Measurements from ENCODE around the gene VGLL3. TPM values are rescaled to one million over a fixed set of nuclear protein-coding genes. Genes with fewer than 3 reads are reported as not detected.
"Not testable (repeated sequence)": the region's sequence is repeated elsewhere in the genome, so short reads cannot be mapped to it uniquely, and the experiment has no call there.

The VGLL3 gene
- total RNA-seq, 1 experiment from 2014 or later, result not detected

GRCh38 chr3:86990012-86990733 lies 776 bp downstream of the VGLL3 start:
- in situ Hi-C loops (cut with HindIII; ENCODE audit: low sequenced_read_pairs), result no loop called here
- no peak for DNase-seq (ENCODE audit: low spot score)

DNA sequence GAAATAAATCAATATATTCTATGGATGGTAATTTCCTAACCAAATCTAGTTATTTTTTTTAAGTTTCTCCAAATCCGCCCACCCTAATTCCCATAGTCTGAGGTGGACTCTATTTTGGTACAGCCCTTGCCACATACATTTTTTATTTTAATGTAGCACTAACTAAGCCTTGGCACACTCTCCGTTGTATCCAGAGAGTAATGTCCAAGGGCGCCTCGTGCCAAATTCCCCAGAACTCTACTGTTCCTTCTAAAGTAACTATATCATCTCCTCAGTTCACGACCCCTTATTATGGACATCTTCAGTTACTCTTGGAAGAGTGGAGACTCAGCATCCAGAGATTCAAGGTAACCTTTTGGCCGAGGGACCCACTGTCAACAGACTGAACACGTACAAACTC lies 1.3 kb downstream of the VGLL3 start:
- in situ Hi-C loops (cut with HindIII; ENCODE audit: low sequenced_read_pairs), result no loop called here
- no peak for DNase-seq (ENCODE audit: low spot score)

GRCh38 chr3:86989006-86989405 lies 1.9 kb downstream of the VGLL3 start:
- DNase-seq (ENCODE audit: low spot score), result no peak
- in situ Hi-C loops (cut with HindIII; ENCODE audit: low sequenced_read_pairs), result no loop called here

DNA sequence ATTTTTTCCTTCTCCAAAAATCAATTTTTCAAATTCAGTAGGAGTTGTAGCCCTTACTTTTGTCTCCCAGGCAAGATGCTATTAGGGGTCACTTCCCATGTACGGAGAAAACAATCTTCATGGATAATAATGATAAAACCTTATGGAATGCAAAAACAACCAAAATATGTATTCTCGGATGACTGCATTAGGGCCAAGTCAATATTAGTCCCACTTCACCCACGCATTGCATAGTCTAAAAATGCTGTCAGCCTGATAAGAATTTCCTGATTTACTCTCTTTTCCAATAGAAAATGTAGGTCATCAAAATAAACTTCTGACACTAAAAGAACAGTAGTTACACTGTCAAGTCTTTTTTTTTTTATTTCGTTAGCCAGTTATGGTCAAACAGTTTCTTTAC lies 2.7 kb downstream of the VGLL3 start:
- no peak for DNase-seq (ENCODE audit: low spot score)
- in situ Hi-C loops (cut with HindIII; ENCODE audit: low sequenced_read_pairs), result no loop called here

GRCh38 chr3:86987421-86987715 lies 3.6 kb downstream of the VGLL3 start:
- in situ Hi-C loops (cut with HindIII; ENCODE audit: low sequenced_read_pairs), result no loop called here
- no peak for DNase-seq (ENCODE audit: low spot score)

GRCh38 chr3:86986671-86987420 lies 4.1 kb downstream of the VGLL3 start:
- in situ Hi-C loops (cut with HindIII; ENCODE audit: low sequenced_read_pairs), result no loop called here
- no peak for DNase-seq (ENCODE audit: low spot score)

GRCh38 chr3:86985181-86985826 lies 5.6 kb downstream of the VGLL3 start:
- in situ Hi-C loops (cut with HindIII; ENCODE audit: low sequenced_read_pairs), result no loop called here
- DNase-seq (ENCODE audit: low spot score), result no peak

- in situ Hi-C loops (cut with HindIII; ENCODE audit: low sequenced_read_pairs), result no loop called here
- no peak for DNase-seq (ENCODE audit: low spot score)
These were observed 6.7 kb downstream of the VGLL3 start for GRCh38 chr3:86984271-86984670.

GRCh38 chr3:86982883-86983282 lies 8.1 kb downstream of the VGLL3 start:
- in situ Hi-C loops (cut with HindIII; ENCODE audit: low sequenced_read_pairs), result no loop called here

DNA sequence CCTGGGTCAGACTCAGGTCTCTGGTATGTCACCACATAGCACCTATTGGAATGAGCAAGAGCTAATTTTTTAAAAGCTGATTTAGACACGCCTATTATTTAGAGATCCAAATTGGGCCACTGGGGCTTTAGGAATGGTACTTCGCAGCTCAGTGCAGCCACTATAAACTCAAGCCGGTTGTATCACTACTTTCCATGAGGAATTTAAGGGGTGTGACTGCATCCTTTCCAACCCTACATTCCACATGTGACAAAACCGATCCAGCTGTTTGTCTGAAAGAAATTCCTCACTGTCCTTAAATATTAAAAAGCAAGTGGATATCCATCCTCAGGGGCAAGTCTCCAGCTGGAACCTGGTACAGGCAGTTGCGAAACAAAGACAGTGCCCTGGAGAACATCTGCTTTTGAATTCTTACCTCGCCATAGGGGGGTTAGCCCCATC lies 12.8 kb downstream of the VGLL3 start:
- DNase-seq (ENCODE audit: low spot score), result no peak
- in situ Hi-C loops (cut with HindIII; ENCODE audit: low sequenced_read_pairs), result no loop called here

More at GRCh38 chr3:86982883-86983282, 8.1 kb downstream of the VGLL3 start:
- no peak for DNase-seq (ENCODE audit: low spot score)

DNA sequence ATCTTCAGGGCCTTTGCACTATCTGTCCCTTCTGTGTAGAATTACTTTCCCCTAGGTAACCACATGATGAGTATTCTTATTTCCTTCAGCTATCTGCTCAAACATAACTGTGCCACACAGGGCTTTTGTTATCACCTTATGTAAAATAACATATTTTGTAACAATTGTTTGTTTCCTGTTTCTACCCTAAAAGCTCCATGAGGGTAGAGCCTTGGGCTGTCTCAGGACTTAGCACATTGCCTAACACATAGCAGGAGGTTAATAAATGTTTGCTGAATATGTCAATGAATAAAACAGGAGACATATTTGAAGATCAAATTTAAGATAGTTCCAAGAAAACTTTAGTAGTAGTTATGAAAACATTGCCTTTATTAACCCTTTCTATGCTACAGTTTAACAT lies 14.7 kb downstream of the VGLL3 start:
- in situ Hi-C loops (cut with HindIII; ENCODE audit: low sequenced_read_pairs), result no loop called here
- no peak for DNase-seq (ENCODE audit: low spot score)

- in situ Hi-C loops (cut with HindIII; ENCODE audit: low sequenced_read_pairs); DNase-seq (ENCODE audit: low spot score): not testable (repeated sequence)
These were observed 16.8 kb downstream of the VGLL3 start for GRCh38 chr3:86974177-86974576.

DNA sequence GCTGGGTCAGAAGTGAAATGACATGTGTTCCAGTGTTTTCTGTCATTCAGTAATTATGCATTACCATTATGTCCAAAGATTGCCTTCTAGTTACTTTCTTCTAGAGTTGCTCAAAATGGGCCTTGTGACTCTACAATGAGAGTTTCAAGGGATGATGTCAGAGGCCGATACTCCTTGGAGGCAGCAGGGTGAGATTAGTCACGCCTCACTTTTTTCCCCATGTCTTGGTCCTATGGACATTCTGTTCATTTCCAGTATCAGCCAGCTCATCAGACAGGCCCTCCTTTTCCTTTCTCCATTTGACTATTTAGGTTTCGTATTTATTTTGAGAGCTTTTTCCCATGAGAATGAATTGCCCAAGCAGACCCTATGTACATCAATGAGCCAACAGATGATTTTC lies 17.5 kb downstream of the VGLL3 start:
- in situ Hi-C loops (cut with HindIII; ENCODE audit: low sequenced_read_pairs), result no loop called here
- no peak for DNase-seq (ENCODE audit: low spot score)

DNA sequence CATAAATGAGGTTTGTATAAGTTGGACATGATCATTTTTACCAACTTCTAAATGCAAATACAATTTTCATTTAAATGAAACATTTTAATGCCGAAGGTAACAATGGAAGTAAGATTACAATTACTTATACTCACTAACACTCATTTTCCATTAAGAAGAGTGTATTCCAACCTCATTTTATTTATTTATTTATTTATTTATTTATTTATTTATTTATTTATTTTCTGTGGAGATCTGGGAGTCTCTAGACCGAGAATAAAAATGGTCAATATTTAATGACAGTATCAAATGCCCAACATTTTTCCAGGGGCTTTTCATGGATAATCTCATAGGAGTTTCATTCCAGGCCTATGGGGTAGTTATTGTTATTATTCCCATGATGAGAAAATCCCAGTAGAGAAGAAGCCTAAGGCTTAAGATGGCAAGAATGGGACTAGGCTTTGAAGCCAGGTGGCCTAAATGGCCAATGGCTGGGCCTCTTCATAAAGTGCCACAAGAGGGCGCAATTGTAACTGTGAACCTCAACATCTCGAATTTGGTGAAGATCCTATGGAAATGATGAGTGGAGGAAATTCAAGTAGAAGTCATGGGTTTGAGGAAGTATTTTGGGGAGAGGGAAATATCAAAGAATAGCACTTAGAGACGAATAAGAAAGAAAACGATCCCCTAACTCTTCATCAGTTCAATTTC lies 21.3 kb downstream of the VGLL3 start:
- DNase-seq (ENCODE audit: low spot score), result peak; percentile 6
- in situ Hi-C loops (cut with HindIII; ENCODE audit: low sequenced_read_pairs), result no loop called here

DNA sequence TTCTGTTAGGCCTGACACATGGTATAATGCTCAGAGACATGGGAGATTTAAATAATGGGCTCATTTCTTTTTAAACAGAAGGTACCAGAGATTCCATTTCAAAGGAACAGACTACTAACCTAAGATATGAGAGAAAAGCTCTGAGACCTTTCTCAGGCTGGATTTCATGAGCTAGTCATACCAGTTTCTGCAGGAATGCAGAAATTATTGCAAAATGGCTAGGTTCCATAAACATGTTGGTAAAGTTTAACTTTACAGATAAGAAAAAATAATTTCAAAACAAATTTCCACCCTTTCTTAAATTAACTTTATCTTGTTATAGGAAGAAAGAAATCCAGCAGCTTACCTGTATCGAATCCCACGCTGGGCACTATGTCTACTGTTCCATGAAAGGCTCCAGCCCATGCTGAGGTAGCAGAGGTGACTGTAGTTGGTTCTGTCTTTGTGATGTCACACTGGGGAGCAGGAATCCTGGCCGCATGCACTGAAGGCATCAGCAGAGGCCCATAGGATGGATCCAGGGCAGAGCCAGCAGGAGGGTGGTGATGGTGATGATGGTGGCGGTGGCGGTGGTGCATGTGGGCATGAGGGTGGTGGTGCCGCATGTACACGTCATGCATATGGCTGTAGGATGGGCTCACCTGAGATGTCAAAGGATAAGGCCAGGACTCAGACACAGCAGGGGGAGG lies 22.6 kb downstream of the VGLL3 start:
- in situ Hi-C loops (cut with HindIII; ENCODE audit: low sequenced_read_pairs), result no loop called here
- DNase-seq (ENCODE audit: low spot score), result no peak

- no peak for DNase-seq (ENCODE audit: low spot score)
- in situ Hi-C loops (cut with HindIII; ENCODE audit: low sequenced_read_pairs), result no loop called here
These were observed 23.9 kb downstream of the VGLL3 start for GRCh38 chr3:86967062-86967461.

DNA sequence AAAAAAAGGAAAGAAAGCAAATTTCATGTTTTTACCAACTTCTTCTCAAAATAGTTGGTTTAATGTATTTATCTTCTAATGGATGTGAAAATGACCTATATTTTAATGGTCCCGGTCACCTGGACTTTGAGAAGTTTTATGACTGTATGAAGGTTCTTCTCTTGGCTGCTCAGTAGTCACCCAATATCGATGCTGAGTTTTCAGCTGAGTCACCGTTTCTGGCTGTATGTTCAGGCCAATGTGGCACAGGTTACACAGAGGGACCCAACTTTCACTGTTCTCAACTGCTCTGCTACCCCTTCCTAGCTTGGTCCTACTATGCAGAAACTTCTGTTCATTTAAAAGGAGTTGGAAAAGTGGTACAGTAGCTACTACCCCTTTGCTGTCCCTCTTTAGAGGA lies 25.8 kb downstream of the VGLL3 start:
- DNase-seq (ENCODE audit: low spot score), result no peak
- in situ Hi-C loops (cut with HindIII; ENCODE audit: low sequenced_read_pairs), result no loop called here

DNA sequence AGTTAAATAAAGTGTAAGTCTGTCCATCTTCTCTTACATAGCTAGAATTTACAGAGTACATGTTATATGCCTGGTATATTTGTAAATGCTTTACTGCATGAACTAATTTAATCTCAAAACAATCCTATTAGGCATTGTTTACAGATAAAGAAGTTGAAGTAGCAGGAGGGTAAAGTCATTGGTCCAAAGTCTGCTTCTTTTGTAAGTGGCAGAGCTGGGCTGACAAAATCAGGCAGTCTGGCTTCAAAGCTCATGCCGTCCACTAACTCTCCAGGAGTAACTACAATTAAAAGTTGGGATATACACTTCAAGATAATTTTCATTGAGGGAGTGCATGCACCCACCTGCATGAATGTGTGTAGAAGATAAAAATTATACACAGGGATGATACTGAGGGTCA lies 27.3 kb downstream of the VGLL3 start:
- DNase-seq (ENCODE audit: low spot score), result no peak
- in situ Hi-C loops (cut with HindIII; ENCODE audit: low sequenced_read_pairs), result no loop called here

DNA sequence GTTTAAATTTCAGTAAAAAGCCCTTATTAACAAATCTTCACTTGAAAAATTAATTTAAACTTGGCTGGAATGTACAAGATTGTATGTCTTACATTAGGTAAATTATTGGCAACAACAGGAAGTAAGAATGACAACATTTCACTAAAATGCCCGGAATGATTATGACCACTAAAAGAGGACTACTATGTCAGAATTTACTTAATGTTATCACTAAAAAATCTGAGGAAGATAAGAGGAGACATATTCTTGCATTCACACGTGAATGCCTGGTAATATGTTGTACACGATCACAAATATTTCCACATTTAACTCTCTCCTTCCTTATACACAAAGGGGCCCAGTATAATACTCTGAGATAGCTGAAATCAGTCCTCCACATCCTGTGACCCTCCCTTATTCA lies 29.7 kb downstream of the VGLL3 start:
- in situ Hi-C loops (cut with HindIII; ENCODE audit: low sequenced_read_pairs), result no loop called here
- no peak for DNase-seq (ENCODE audit: low spot score)

All from G401 (cell line).